D721Med (cell line): ENCODE data around the gene EFCC1.

ENCODE experiments used
- DNase-seq: peaks from one replicate; pipeline ENCODE4 v3.0.0; 2011; ENCODE audit warnings: low spot score; ENCODE audit not compliant: insufficient read length
- FAIRE-seq: peaks from 2 replicates; lab custom pipeline; 2011; peaks lifted over from hg19 to GRCh38; lab: Jason Lieb, UNC
- TF ChIP-seq, protein P1 (sequence below): IDR thresholded peaks from 2 replicates; pipeline ENCODE4 v1.5.1; 2012; ENCODE audit warnings: mild to moderate bottlenecking, control low read depth; ENCODE audit not compliant: insufficient read depth; ENCODE audit errors: missing control alignments

The EFCC1 gene, protein sequence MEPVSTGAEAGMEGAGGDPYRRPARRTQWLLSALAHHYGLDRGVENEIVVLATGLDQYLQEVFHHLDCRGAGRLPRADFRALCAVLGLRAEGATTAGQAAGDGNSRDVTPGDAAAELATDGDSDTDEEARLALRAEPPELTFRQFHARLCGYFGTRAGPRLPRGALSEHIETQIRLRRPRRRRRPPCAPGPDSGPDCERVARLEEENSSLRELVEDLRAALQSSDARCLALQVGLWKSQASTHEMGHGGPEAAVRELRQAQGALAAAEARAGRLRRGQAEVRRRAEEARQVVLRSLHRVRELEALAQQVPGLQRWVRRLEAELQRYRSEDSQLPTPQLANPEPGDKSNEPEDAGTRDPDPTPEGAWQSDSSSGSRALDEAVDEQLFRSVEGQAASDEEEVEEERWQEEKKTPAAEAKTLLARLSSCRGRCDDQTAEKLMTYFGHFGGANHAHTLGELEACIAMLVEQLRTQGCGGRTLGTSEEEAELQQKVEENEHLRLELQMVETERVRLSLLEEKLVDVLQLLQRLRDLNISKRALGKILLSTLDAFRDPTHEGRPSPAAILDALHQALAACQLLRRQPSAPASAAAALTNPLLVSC

DNA sequence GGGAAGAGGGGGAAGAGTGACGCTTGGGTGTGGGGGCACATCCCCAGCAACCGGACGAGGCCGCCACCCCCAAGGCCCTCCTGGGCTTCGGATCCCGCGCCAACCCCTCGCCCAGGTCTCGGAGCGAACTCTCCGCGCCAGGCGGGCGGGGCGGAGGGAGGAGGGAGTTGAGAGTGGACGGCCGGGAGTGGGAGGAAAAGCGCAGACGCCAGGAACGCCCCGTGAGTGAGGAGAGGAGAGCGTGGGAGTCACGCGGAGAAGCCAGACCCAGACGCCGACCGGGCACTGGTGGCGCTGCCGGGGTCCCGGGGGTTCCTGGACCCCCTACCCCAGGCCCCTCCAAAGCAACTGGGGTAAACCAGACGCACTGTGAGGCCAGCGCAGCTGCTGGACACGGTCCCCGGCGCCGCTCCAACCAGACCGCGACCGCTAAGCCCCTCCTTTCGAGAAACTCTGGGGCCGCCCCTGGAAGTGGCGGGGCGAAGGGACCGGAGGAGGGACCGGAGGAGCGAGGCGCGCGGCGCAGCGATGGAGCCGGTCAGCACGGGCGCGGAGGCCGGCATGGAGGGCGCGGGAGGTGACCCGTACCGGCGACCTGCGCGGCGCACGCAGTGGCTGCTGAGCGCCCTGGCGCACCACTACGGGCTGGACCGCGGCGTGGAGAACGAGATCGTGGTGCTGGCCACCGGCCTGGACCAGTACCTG, at the start of gene EFCC1:
TSS of gene EFCC1 (plus strand) at position 204 of the 705 bp plus-strand sequence. CDS start at position 529, 325 bp downstream.
- TF ChIP-seq, protein P1, sequence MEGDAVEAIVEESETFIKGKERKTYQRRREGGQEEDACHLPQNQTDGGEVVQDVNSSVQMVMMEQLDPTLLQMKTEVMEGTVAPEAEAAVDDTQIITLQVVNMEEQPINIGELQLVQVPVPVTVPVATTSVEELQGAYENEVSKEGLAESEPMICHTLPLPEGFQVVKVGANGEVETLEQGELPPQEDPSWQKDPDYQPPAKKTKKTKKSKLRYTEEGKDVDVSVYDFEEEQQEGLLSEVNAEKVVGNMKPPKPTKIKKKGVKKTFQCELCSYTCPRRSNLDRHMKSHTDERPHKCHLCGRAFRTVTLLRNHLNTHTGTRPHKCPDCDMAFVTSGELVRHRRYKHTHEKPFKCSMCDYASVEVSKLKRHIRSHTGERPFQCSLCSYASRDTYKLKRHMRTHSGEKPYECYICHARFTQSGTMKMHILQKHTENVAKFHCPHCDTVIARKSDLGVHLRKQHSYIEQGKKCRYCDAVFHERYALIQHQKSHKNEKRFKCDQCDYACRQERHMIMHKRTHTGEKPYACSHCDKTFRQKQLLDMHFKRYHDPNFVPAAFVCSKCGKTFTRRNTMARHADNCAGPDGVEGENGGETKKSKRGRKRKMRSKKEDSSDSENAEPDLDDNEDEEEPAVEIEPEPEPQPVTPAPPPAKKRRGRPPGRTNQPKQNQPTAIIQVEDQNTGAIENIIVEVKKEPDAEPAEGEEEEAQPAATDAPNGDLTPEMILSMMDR = no peak
- no peak for DNase-seq
- no peak for FAIRE-seq

- TF ChIP-seq, protein P1 = no peak
- no peak for DNase-seq
- no peak for FAIRE-seq
Observed at GRCh38 chr3:128956440-128956839, 44.7 kb upstream of the EFCC1 start.

- DNase-seq (no peak), FAIRE-seq (no peak)
- TF ChIP-seq, protein P1 = no peak
Observed at GRCh38 chr3:128965280-128965679, 35.8 kb upstream of the EFCC1 start.

DNA sequence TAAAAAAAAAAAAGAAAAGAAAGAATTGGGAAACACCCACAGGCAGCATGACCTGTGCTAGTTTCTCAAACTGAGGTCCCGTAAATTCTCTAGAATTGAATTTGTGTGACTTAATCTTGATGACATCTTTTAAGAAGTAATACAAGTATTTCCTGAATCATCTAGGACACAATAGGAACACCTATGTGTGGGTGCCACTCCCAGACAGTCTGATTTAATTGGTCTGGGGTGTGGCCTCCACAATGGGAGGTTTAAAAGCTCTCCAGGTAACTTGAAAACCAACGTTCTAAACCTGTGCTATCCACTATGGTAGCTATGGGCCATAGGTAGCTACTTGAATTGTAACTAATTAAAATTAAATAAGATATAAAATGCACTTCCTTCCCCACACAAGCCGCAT, 35.3 kb upstream of the EFCC1 start:
- TF ChIP-seq, protein P1 = no peak
- no peak for FAIRE-seq
- no peak for DNase-seq

DNA sequence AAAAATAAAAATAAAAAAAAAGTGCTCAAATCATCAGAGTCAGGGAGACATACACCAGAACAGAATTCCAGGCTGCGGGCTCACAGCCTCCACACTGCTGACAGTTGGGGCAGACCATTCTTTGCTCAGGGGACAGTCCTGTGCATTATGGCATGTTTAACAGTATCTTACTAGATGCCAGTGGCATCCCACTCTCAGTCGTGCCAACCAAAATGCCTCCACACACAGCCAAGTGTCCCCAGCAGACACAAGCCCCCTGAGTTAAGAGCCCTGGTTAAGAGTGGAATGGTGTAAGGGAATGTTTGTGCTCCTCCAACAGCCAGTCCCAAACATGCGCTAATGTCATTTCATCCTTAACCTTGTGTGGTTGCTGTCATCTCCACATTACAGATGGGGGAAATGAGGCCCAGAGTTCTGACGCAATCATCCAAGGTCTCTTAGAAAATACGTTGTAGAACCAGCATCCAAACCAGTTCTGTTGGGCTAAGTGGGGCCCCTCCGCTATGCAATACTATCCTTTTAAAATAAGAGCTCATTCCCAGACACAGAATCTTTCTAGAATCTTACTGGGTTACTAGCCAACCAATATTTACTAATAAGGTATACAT, 33.3 kb upstream of the EFCC1 start:
- TF ChIP-seq, protein P1 = no peak
- DNase-seq = no peak
- no peak for FAIRE-seq

DNA sequence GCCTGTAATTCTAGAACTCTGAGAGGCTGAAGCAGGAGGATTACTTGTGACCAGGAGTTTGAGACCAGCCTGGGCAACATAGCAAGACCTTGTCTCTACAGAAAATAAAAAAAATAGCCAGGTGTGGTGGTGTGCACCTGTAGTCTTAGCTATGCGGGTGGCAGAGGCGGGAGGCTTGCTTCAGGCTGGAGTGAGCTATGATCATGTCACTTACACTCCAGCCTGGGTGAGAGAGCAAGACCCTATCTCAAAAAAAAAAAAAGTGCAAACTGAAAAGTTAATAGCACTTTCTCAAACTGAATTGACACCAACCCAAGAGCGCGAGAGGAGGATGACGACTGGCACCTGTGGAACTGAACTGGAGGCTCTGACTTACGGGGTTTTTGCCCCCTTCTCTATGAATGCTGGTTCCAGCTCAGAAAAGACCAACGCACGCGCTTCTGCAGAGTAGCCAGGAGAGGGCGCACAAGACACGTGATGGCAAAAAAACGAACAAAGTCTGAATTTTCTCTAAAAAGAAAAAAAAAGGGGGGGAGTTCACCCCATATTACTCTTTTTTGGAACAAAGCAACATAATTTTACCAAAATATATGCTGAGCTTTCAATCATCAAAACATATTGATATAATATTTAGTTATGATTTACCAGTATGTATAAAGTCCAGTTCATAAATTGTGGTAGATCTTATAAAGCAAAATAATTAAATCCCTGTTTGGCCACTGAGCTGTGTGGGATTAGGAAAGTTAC, 30.9 kb upstream of the EFCC1 start:
- no peak for FAIRE-seq
- no peak for DNase-seq
- TF ChIP-seq, protein P1 = peak; percentile 88
